ENCODE results near the gene CORO6.

CORO6 gene

GRCh38 chr17:29615492-29616299 is 7.0 kb downstream of the CORO6 start:
- H3K9ac ChIP-seq (ENCODE audit: low read depth, low read length, poor library complexity, severe bottlenecking), result no peak overlapping the region
- no peaks in the 10 kb centered on the region for H3K79me2 ChIP-seq (ENCODE audit: insufficient read depth, low read length)
- no peaks in the 10 kb centered on the region for H3K9me3 ChIP-seq (ENCODE audit: insufficient read depth, low read depth, low read length)
- H3K9me2 ChIP-seq (replicated peaks; ENCODE audit: low read depth, low read length), result no peaks in the 10 kb centered on the region
- no peak overlapping the region for H3K4me2 ChIP-seq (ENCODE audit: low read depth, low read length, poor library complexity, severe bottlenecking)
- H2AFZ ChIP-seq (ENCODE audit: low read length), result no peak overlapping the region
- no peaks in the 10 kb centered on the region for H3K36me3 ChIP-seq (ENCODE audit: insufficient read depth, low read length)
- H3K4me1 ChIP-seq (ENCODE audit: insufficient read depth, low read length, poor library complexity, severe bottlenecking), result peaks cover 7% of the 10 kb centered on the region
- no peaks in the 10 kb centered on the region for H3K27me3 ChIP-seq (ENCODE audit: insufficient read depth, low read length, poor library complexity, severe bottlenecking)
- TF ChIP-seq CTCF (conservative IDR thresholded peaks at IDR 0.05; ENCODE audit: low read length), result no peak
- TF ChIP-seq EZH2phosphoT487 (IDR thresholded peaks at IDR 0.05; ENCODE audit: borderline replicate concordance), result no peak
- no peak overlapping the region for H3K4me3 ChIP-seq (ENCODE audit: low read length, poor library complexity, severe bottlenecking)
- no peaks in the 10 kb centered on the region for H3F3A ChIP-seq (ENCODE audit: low read depth)
- H4K20me1 ChIP-seq (ENCODE audit: insufficient read depth, low read length, poor library complexity, severe bottlenecking), result no peaks in the 10 kb centered on the region

- Histone ChIP-seq H3K27me3 (ENCODE audit: insufficient read depth, low read length, poor library complexity, severe bottlenecking) (no peaks in the 10 kb centered on the region), H3K9me3 (ENCODE audit: insufficient read depth, low read depth, low read length) (no peaks in the 10 kb centered on the region), H3K36me3 (ENCODE audit: insufficient read depth, low read length) (no peaks in the 10 kb centered on the region), H2AFZ (ENCODE audit: low read length) (no peak overlapping the region), H3K79me2 (ENCODE audit: insufficient read depth, low read length) (no peaks in the 10 kb centered on the region), H3K4me2 (ENCODE audit: low read depth, low read length, poor library complexity, severe bottlenecking) (no peak overlapping the region), H3K4me1 (ENCODE audit: insufficient read depth, low read length, poor library complexity, severe bottlenecking) (peaks cover 7% of the 10 kb centered on the region), H3K9ac (ENCODE audit: low read depth, low read length, poor library complexity, severe bottlenecking) (no peak overlapping the region), H3F3A (ENCODE audit: low read depth) (no peaks in the 10 kb centered on the region), H3K4me3 (ENCODE audit: low read length, poor library complexity, severe bottlenecking) (no peak overlapping the region), H4K20me1 (ENCODE audit: insufficient read depth, low read length, poor library complexity, severe bottlenecking) (no peaks in the 10 kb centered on the region), H3K9me2 (replicated peaks; ENCODE audit: low read depth, low read length) (no peaks in the 10 kb centered on the region)
- TF ChIP-seq CTCF (conservative IDR thresholded peaks at IDR 0.05; ENCODE audit: low read length) (no peak), EZH2phosphoT487 (IDR thresholded peaks at IDR 0.05; ENCODE audit: borderline replicate concordance) (no peak)
Measured at GRCh38 chr17:29615048-29615385, 7.7 kb downstream of the CORO6 start.

- H3K4me2 ChIP-seq (ENCODE audit: low read depth, low read length, poor library complexity, severe bottlenecking), result no peak overlapping the region
- TF ChIP-seq EZH2phosphoT487 (IDR thresholded peaks at IDR 0.05; ENCODE audit: borderline replicate concordance), result no peak
- TF ChIP-seq CTCF (conservative IDR thresholded peaks at IDR 0.05; ENCODE audit: low read length), result no peak
- H3F3A ChIP-seq (ENCODE audit: low read depth), result no peaks in the 10 kb centered on the region
- no peak overlapping the region for H3K9ac ChIP-seq (ENCODE audit: low read depth, low read length, poor library complexity, severe bottlenecking)
- H3K27me3 ChIP-seq (ENCODE audit: insufficient read depth, low read length, poor library complexity, severe bottlenecking), result no peaks in the 10 kb centered on the region
- no peak overlapping the region for H2AFZ ChIP-seq (ENCODE audit: low read length)
- no peak overlapping the region for H3K4me3 ChIP-seq (ENCODE audit: low read length, poor library complexity, severe bottlenecking)
- H3K9me3 ChIP-seq (ENCODE audit: insufficient read depth, low read depth, low read length), result no peaks in the 10 kb centered on the region
- no peaks in the 10 kb centered on the region for H3K79me2 ChIP-seq (ENCODE audit: insufficient read depth, low read length)
- H3K9me2 ChIP-seq (replicated peaks; ENCODE audit: low read depth, low read length), result no peaks in the 10 kb centered on the region
- no peaks in the 10 kb centered on the region for H3K36me3 ChIP-seq (ENCODE audit: insufficient read depth, low read length)
- H4K20me1 ChIP-seq (ENCODE audit: insufficient read depth, low read length, poor library complexity, severe bottlenecking), result no peaks in the 10 kb centered on the region
- peaks cover 7% of the 10 kb centered on the region for H3K4me1 ChIP-seq (ENCODE audit: insufficient read depth, low read length, poor library complexity, severe bottlenecking)
Measured at GRCh38 chr17:29614349-29615047, 8.2 kb downstream of the CORO6 start.

Measured in Loucy (cell line).